Measurements from ENCODE around the gene IBTK.
"Not testable (repeated sequence)": the region's sequence is repeated elsewhere in the genome, so short reads cannot be mapped to it uniquely, and the experiment has no call there.

IBTK gene, protein sequence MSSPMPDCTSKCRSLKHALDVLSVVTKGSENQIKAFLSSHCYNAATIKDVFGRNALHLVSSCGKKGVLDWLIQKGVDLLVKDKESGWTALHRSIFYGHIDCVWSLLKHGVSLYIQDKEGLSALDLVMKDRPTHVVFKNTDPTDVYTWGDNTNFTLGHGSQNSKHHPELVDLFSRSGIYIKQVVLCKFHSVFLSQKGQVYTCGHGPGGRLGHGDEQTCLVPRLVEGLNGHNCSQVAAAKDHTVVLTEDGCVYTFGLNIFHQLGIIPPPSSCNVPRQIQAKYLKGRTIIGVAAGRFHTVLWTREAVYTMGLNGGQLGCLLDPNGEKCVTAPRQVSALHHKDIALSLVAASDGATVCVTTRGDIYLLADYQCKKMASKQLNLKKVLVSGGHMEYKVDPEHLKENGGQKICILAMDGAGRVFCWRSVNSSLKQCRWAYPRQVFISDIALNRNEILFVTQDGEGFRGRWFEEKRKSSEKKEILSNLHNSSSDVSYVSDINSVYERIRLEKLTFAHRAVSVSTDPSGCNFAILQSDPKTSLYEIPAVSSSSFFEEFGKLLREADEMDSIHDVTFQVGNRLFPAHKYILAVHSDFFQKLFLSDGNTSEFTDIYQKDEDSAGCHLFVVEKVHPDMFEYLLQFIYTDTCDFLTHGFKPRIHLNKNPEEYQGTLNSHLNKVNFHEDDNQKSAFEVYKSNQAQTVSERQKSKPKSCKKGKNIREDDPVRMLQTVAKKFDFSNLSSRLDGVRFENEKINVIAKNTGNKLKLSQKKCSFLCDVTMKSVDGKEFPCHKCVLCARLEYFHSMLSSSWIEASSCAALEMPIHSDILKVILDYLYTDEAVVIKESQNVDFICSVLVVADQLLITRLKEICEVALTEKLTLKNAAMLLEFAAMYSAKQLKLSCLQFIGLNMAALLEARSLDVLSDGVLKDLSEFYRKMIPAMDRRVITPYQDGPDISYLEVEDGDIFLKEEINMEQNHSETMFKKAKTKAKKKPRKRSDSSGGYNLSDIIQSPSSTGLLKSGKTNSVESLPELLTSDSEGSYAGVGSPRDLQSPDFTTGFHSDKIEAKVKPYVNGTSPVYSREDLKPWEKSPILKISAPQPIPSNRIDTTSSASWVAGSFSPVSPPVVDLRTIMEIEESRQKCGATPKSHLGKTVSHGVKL (N-terminal part only)

DNA sequence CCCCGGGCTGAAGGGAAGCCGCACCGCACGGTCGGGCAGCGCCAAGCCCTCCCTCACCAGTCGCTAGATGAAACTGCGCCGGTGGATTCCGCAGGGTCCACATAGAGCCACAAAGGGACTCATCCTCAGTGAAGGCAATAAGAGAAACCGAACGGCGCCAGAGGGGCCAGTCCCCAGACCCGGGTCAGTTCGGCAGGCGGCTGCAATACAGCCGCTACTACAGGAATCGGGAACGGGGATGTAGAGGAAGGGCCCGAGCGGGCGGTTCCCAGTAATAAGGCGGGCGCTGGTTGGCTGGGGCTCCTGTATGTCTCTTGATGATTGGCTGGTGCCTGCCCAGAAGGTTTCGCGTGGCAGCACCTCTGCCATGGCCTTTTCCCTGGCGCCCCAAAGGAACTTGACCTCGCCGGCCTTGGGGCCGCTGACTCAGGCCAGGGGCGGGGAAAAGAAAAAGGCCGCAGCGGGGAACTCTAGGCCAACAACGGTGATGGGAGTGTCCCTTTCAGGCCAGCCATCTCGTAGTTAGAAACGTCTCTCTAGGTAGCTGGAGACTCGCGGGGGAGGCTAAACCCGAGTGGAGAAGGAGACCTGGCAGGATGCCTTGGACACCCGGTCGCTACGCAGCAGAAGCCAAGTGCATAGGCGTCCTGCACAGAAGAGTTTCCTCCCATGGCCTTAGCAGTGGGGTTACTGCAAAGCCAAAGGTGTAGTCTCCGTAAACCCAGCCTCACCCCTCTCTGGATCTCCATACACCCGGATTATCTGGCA, at the start of gene IBTK:
Gene IBTK, minus strand, starts transcription at position 240 of the 768 bp plus-strand sequence. CDS start 7,258 bp downstream, outside the sequence.
- peak; percentile 73 for DNase-seq

GRCh38 chr6:82283771-82284410, 36.3 kb upstream of the IBTK start:
- no peak for DNase-seq

DNA sequence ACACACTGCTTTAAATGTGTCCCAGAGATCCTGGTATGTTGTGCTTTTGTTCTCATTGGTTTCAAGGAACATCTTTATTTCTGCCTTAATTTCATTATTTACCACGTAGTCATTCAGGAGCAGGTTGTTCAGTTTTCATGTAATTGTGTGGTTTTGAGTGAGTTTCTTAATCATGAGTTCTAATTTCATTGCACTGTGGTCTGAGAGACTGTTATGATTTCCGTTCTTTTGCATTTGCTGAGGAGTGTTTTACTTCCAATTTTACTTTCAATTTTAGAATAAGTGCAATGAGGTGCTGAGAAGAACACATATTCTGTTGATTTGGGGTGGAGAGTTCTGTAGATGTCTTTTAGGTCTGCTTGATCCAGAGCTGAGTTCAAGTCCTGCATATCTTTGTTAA, 34.0 kb upstream of the IBTK start:
- not testable (repeated sequence) for DNase-seq

DNA sequence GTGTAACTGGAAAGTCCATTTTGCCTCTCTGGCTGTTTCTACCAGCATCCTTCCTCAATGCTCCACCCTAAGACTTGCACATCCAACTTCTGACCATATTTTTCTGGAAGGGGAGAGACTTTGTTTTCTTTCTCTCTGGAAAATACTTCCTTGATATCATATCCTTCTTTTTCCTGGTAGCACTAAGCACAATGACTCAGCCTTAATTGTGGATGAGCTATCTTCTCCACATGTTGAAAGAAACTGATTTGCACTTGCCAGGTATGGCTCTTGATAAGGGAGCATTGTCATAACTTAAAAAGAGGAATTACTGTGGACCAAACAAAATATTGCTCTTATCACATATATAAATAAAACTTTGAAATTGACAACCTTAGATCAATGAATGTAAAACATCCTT, 30.1 kb upstream of the IBTK start:
- no peak for DNase-seq

DNA sequence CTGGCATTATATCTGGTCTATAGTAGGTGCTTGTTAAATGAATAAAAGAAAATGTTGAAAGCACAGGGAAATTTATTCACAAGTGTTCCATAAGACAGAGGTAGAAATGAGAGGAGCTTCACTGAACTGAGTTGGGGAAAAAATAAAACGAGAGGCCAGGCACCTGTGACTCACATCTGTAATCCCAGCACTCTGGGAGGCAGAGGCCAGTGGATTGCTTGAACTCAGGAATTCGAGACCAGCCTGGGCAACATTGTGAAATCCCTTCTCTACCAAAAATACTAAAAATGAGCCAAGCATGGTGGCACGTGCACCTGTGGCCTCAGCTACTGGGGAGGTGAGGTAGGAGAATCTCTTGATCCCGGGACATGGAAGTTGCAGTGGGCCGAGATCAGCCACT, 28.1 kb upstream of the IBTK start:
- DNase-seq: no peak

- DNase-seq: no peak
These were observed 25.8 kb upstream of the IBTK start for GRCh38 chr6:82273295-82273694.

GRCh38 chr6:82270881-82271635, 23.5 kb upstream of the IBTK start:
- DNase-seq: peak; percentile 81

GRCh38 chr6:82268301-82268846, 20.8 kb upstream of the IBTK start:
- DNase-seq: no peak

DNA sequence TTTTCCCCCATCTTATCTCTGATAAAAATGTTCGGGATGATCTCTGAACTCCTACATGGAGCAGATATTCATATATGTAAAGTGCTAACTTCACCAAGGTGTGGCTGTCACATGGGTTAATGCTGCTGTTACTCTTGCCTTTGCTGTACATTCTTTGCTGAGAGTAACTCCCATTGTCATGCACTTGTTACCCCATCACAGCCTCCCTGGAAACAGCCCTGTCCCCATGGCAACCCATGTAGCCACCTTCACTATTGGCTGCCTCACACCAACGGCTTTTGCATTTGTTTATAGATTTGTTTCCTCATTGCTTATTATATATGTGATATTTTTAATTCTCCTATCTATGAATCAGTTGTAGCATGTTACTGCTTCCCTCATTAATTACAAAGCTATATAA, 17.3 kb upstream of the IBTK start:
- DNase-seq: no peak

GRCh38 chr6:82264321-82264720, 16.8 kb upstream of the IBTK start:
- no peak for DNase-seq

- no peak for DNase-seq
These were observed 16.4 kb upstream of the IBTK start for GRCh38 chr6:82263916-82264315.

GRCh38 chr6:82260997-82261732, 13.6 kb upstream of the IBTK start:
- no peak for DNase-seq

DNA sequence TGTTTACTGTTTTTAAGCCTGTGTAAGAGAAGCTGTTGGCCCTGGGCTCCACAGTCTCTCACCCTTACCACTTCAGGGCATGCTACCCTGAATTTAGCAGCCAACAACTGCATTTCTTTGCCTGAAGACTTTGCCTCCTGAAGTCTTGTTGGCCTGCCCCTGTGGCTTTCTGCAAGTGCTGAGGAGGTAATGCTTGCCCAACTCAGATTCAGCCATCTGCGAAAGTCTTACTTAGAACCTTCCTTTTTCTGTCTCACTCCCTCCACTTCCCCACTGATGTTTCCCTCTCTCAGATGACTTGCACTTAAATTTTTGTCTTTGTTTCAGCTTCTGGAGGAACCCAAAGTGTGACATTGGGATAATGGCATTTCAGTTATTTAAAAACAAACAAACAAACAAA, 11.8 kb upstream of the IBTK start:
- DNase-seq: no peak

DNA sequence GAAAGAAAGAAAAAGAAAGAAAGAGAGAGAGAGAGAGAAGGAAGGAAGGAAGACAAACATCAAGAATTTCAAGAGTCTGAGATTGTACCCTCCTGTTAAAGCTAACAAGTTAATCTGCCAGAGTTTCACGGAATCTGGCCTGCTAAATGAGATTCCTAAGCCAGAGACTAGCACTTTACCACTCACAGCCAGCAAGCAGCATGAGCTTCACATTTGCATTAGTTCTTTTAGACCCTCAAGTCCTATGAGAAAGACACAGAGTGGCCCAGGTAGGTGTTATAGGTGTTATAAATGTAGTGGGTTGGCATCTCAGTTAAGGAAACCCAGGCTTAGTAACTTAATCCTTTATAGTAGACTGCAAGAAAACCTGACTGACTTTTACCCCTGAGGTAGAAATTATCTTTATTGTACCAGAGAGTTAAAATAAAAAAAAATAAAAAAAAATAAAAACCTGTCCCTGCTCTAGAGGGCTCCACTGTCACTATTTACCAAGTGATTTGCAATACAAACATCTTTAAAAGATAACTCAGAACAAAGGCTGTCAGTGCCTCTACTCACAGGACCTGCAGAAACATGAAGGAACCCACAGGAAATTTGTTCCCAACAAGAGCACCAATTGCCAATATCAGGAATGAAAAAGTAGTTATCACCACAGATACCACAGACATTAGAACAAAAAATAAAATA, 9.7 kb upstream of the IBTK start:
- DNase-seq: no peak

- not testable (repeated sequence) for DNase-seq
These were observed 7.2 kb upstream of the IBTK start for GRCh38 chr6:82254722-82255121.

GRCh38 chr6:82251942-82252341, 4.4 kb upstream of the IBTK start:
- DNase-seq: peak; percentile 58

- no peak for DNase-seq
These were observed 2.1 kb upstream of the IBTK start for GRCh38 chr6:82249381-82250253.

- no peak for DNase-seq
These were observed 760 bp upstream of the IBTK start for GRCh38 chr6:82248273-82248735.

Data from NCI-H748 treated with DMSO at 0.1 percent for 48 hours (cell line).